ENCODE data around the gene STUB1. TPM values are rescaled to one million over a fixed set of nuclear protein-coding genes. Genes with fewer than 3 reads are reported as not detected.

The STUB1 gene
- polyA plus RNA-seq, 10 donors: 73.3 to 119 (median 98.5) TPM

DNA sequence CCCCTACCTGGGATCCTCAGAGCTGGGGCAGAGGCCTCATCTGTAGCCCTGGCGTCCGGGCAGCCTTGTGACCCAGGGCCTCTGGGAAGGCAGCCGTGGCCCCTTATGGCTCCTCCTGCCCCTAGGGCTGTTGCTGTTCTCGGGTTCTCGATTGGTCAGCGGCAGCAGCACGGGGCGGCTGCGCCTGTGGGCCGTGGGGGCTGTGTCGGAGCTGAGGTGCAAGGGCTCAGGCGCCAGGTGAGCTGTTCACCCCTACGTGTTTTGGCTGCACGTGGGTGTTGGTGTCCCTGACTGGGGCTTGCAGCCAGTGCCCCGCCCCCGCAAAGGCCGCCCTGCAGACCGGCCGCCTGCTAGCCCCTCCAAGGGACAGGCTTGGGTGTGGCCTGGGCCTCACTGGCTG is 18.1 kb upstream of the STUB1 start:
- DNase-seq: no peak

DNA sequence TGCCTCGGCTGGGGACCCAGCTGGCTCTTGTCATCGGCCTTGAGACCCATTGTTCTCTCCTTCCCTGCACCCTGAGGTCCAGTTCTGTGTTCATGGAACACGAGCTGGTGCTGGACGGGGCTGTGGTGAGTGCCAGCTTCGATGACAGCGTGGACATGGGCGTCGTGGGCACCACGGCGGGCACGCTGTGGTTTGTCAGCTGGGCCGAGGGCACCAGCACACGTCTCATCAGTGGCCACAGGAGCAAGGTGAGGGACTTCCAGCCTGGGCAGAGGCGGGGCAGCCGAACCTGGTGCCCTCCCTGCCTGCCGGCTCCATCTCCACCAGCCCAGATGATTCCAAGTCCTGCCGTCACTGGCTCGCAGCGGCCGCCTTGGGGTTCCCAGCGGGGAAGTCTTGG is 17.6 kb upstream of the STUB1 start:
- no peak for DNase-seq

DNA sequence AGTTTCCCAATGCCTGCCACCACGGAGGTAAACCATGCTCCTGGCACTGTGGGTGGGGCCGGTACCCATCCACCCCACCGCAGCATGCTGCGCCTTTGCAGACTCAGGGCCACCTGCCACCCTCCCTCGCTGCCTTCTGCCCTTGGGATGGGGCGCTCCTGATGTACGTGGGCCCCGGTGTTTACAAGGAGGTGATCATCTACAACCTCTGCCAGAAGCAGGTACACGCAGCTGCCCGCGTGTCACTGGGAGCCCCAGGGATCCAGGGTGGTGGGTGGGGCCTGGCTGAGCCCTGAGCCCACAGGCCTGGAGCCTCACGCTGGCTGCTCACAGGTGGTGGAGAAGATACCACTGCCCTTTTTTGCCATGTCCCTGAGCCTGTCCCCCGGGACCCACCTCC is 13.6 kb upstream of the STUB1 start:
- DNase-seq: no peak

DNA sequence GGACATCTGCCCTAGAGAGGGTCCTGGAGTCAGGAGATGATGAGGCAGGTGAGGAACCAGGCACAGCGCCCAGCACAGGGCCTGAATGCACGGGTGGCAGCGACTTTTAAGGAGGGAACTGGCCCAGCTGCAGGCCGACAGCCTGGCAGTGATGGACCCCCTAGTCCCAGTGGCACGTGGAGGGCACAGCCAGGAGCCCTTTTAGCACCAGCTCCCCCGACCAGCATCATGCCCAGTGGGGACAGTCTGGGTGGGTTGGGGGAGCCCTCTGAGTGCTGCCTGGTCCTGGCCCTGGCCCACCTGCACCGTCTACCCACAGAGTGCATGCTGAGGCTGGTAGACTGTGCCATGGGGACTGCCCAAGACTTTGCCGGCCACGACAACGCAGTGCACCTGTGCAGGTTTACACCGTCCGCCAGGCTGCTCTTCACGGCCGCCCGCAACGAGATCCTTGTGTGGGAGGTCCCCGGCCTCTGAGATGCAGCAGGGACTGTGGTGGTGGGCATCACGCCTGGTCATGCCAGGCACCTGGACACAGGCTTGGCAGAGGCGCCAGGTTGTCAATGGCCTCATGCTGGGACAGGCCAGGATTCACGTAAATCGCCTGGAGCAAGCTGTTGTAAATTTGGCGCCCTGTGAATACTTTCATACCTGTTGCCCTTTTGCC is 13.0 kb upstream of the STUB1 start:
- no peak for DNase-seq

DNA sequence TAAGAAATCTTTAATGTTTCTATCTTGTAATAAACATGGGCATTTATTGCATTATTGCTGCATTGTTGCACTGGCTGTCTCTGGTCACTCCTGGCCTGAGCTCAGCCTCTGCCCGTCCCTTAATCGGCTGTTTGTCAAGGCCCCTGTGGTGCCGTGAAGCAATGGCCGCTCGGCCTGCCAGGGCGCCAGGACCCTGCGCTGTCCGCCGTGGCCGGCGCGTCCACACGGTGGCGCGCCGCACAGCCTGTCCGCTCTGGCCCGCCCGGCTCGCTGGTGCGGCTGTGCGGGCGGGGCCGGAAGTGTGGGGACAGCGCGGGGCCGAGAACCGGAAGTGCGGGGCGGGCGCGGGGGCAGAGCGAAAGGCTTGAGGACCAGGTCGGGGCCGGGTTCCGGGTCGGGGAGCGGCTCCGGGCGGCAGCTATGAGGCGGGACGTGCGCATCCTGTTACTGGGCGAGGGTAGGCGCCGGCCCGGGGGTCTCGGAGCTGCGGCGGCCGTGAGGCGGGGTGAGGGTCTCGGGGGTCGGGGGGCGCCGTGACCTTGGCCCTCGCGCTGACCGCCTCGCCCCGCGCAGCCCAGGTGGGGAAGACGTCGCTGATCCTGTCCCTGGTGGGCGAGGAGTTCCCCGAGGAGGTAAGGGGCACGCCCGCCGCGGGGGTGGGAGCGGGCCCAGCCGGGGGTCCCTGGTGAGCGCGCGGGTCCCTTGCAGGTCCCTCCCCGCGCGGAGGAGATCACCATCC is 12.3 kb upstream of the STUB1 start, which contains the start of gene RHOT2:
TSS of gene RHOT2 (plus strand) at position 353 of the 739 bp plus-strand sequence. CDS start at position 421, 68 bp downstream.
- peak; percentile 90 to 96 (median 92) for DNase-seq

DNA sequence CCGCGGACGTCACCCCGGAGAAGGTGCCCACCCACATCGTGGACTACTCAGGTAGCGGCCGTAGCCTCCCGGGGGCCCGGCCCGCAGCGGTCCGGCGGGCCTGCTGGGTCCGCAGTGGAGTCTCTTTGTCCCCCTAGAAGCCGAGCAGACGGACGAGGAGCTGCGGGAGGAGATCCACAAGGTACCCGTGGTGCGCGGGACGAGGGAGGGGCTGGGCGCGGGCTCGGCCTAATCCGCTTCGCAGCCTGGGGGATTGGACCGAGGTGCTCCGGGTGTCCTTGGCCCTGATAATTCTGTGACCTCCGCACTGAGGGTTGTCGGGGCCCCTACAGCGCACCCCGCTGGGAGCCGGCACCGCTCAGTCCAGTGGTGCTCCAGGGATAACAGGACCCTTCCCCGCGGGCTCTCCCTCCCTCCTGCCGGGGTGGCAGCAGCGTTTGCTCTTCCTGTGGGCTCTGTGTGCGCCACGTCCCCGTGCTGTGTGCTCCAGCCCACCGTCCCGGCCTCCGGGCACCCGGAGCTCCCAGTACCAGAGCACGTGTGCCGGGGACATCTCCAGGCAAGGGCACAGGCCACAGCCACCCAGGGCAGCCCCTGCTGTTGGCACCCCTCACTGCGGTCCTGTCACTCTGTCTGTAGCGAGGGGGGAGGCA is 11.6 kb upstream of the STUB1 start:
- DNase-seq: no peak

DNA sequence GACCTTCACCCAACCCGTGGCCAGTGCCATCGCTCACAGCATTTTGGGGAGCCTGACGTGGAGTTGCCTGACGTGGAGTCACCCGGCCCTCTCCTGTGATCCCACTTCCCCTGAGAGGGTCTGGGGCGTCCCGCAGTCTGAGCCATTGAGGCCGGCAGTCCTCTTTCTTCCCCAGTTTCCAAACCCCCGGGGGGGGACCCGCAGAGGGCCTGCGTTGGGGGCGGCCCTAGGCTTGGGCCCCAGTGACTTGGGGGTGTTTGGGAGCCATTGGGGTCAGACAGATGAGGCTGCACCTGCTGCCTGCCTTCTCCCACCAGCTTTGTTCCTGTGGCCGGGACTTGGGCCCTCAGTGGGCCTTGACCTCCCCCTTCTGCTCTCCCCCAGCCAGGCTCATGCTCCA is 10.5 kb upstream of the STUB1 start:
- DNase-seq: no peak

DNA sequence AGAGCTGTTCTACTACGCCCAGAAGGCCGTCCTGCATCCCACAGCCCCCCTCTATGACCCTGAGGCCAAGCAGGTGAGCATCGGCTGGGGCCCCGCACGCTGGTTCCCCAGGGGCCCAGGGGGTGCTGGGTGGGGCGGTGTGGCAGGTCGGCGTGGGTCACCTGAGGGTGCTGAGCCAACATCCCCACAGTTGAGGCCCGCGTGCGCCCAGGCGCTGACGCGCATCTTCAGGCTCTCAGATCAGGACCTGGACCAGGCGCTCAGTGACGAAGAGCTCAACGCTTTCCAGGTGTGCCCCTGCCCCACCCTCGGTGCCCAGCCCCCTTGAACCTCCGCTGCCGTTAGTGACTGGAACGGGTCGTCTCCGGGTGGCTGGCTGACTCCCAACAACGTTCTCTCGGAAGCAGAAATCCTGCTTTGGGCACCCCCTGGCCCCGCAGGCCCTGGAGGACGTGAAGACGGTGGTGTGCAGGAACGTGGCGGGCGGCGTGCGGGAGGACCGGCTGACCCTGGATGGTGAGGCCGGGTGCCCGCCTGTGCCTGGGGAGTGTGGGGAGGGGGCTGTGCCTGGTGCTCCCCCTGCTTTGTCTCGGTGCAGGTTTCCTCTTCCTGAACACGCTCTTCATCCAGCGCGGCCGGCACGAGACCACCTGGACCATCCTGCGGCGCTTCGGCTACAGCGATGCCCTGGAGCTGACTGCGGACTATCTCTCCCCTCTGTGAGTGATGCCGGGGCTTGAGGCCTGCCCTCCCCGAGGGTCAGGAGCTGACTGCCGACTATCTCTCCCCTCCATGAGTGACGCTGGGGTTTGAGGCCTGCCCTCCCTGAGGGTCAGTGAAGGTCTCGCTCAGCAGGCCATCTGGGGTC is 9.5 kb upstream of the STUB1 start:
- DNase-seq: no peak

DNA sequence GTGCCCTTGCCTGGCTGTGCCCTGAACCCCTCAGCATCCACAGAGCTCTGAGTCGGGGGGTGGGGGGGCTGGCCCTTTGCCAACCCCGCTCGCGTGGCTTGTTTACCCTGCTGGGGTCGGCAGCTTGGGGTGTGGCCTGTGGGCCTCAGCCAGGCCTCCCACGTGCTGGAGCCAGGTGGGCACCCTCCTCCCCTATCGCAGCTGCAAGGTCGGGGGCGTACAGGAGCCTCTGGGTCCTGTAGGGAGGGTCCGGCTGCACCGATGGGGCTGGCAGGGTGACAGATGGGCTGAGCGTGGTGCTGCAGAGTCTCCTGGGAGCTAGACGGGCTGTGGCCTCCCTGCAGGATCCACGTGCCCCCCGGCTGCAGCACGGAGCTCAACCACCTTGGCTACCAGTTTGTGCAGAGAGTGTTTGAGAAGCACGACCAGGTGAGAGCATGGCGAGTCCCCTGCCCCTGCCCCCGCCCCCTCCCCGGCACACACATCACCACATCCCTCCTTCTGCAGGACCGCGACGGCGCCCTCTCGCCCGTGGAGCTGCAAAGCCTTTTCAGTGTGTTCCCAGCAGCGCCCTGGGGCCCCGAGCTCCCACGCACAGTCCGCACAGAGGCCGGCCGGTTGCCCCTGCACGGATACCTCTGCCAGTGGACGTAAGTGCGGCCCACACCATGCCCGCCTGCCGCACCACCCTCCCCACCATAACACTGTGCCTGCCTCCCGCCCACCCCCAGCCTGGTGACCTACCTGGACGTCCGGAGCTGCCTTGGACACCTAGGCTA is 8.7 kb upstream of the STUB1 start:
- no peak for DNase-seq

DNA sequence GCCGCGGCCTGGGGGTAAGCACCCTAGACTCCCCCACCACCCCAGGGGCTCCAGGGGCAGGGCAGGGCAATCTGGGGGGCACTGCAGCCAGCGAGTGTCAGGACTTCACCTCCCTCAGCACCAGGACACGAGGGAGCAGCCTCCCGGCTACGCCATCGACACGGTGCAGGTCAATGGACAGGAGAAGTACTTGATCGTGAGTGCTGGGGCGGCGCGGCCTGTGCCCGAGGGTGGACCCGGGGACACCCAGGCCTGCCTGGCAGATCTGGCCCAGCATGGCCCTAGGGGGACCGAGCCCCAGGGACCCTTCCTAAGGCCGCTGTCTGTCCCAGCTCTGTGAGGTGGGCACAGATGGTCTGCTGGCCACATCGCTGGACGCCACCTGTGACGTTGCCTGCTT is 7.8 kb upstream of the STUB1 start:
- DNase-seq: no peak

DNA sequence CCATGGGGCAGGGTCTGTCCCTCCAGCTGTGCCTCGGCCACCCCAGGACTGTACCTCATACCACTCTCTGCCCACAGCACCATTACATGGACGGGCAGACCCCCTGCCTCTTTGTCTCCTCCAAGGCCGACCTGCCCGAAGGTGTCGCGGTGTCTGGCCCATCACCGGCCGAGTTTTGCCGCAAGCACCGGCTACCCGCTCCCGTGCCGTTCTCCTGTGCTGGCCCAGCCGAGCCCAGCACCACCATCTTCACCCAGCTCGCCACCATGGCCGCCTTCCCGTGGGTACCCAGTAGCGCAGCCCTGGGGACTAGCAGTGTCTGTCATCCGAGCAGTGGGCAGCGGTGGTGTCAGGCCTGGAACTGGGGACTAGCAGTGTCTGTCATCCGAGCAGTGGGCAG is 7.4 kb upstream of the STUB1 start:
- DNase-seq: no peak

DNA sequence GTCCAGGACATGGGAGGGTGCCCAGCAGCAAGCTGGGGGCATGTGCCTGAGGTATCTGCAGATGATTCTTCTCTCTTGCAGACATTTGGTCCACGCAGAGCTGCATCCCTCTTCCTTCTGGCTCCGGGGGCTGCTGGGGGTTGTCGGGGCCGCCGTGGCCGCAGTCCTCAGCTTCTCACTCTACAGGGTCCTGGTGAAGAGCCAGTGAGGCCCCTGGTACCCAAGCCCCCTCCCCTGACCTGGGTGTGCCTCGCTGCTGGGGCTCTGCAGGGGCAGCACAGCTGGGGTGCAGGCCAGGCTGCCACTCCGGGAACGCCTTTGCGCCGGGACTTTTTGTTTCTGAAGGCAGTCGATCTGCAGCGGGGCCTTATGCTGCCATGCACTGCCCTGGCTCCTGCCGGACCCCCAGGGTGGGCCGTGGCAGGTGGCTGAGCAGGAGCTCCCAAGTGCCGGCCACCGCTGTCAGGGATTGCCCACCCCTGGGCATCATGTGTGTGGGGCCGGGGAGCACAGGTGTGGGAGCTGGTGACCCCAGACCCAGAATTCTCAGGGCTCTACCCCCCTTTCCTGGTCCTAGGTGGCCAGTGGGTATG is 6.7 kb upstream of the STUB1 start:
- no peak for DNase-seq

DNA sequence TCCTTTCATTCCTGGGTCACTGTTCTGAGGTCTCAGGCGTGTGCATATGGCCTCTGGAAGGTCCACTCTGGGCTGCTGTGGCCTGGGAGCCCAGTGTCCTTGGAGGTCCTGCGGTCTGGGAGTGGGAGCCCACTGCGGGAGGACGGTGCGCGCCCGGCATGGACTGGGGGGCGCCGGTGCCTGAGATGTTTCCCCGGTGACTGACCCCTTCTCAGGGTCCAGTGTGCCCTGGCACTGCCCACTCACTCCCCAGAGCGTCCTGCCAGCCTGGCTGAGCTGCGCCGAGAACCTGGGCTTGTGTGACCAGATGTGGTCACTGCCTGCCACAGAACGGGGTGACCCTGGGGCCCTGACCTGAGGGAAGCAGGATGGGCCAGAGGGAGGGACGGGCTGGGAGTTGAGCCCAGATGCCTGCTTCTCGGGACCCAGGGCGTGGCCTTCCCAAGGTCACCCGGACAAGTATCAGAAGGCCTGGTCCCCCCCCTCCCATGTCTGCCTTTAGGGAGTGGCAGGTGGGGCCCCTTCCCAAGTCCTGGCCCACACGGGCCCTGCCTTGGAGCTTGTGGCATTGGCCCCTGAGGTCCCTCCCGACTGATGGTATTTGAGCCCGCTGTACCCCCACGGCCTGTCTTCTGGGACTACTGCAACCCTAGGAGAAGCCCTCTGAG is 5.9 kb upstream of the STUB1 start:
- DNase-seq: no peak

DNA sequence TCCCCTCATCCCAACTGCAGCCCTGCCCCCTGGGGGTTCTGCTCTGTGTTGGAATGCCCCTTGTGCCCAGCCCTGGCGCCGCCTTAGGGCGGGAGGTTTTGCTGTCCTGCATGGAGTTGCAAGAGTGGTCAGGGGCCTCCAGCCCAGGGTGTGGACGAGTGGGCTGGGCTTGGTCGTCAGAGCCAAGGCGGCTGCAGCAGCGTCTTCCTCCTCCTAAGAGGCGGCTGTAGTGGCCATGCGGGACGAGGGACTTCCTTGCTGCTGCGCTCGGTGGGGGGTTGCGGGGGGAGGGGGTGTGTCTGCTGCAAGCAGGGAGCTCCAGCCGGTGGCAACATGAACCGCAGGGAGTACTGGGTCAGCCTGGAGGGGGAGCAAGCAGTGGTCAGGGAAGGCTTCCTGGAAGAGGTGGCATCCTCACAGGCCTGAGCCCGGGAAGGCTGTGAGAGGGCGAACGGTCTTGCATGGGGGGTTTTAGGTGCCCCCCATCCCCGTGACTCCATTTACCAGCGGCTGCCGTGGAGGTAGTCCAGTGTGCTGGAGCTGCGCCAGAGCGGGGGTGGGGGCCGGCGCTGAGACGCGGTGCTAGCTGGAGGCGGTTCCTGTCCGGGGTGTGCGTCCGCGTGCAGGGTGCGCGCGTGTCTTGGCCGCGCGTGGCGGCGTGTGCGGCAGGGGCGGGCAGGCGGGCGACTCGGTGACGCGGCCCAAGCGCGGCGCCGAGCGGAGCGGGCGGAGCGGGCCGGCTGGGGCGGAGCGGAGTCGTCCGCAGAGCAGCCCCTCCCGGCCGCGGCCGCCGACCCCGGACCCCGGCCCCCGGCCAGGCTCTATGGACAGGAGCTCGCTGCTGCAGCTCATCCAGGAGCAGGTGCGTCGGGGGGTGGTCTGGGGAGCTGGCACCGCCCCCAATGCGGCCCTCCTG is 5.0 kb upstream of the STUB1 start, which contains the start of gene RHBDL1:
TSS of gene RHBDL1 (plus strand) at position 704 of the 916 bp plus-strand sequence. CDS start at position 824, 120 bp downstream.
- DNase-seq: peak in 1 of 3 donors; percentile 49

DNA sequence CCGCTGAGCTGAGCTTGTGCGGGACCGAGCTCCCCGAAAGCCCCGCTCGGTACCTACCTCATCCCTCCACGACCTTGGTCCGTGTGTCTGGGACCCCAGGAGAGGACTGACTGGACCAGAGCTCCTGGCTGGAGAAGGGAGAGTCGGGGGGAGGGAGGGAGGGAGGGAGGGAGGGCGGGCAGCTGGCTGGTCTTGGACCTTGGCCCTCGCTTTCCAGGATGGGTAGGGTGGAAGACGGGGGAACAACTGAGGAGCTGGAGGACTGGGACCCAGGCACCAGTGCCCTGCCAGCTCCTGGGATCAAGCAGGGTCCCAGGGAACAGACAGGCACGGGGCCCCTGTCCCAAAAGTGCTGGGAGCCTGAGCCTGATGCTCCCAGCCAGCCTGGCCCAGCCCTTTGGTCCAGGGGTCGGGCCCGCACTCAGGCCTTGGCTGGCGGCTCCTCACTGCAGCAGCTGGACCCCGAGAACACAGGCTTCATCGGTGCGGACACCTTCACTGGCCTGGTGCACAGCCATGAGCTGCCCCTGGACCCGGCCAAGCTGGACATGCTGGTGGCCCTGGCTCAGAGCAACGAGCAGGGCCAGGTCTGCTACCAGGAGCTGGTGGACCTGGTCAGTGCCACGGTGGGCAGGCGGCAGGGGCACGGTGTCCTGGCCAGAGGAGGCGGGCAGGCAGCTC is 4.2 kb upstream of the STUB1 start:
- DNase-seq: no peak

DNA sequence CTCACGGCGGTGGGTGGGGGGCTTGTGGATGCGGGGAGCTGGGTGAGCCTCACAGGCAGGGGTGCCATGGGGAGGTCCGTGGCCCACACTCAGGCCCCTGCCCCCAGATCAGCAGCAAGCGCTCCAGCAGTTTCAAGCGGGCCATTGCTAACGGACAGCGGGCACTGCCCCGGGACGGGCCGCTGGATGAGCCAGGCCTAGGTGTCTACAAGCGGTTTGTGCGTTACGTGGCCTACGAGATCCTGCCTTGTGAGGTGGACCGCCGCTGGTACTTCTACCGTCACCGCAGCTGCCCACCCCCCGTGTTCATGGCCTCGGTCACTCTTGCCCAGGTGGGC is 3.7 kb upstream of the STUB1 start:
- DNase-seq: no peak

DNA sequence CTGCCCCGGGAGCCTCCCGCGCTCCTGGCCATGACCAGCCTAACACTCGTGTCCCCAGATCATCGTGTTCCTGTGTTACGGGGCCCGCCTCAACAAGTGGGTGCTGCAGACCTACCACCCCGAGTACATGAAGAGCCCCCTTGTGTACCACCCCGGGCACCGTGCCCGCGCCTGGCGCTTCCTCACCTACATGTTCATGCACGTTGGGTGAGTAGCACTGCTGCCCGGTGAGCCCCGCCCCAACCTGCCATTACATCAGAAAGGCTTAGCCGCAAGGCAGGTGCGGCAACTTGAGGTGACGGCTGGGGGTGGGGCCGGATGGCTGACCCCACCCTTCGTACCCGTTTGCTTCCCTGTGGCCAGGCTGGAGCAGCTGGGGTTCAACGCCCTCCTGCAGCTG is 3.3 kb upstream of the STUB1 start:
- DNase-seq: no peak

Data from muscle of back (tissue), 11 donors.